ENCODE results near the gene ANKDD1A.

The ANKDD1A gene

GRCh38 chr15:64911311-64912186, at the start of gene ANKDD1A:
TSS of gene ANKDD1A (plus strand) at chr15:64911902. CDS start at chr15:64911931, 29 bp downstream.
- DNase-seq (ENCODE audit: low spot score): peak; percentile 52

- DNase-seq (ENCODE audit: low spot score): no peak
Measured at GRCh38 chr15:64861960-64862359, 49.7 kb upstream of the ANKDD1A start.

- no peak for DNase-seq (ENCODE audit: low spot score)
Measured at GRCh38 chr15:64862408-64862807, 49.3 kb upstream of the ANKDD1A start.

- no peak for DNase-seq (ENCODE audit: low spot score)
Measured at GRCh38 chr15:64864068-64864467, 47.6 kb upstream of the ANKDD1A start.

- DNase-seq (ENCODE audit: low spot score): no peak
Measured at GRCh38 chr15:64865126-64865997, 46.3 kb upstream of the ANKDD1A start.

- no peak for DNase-seq (ENCODE audit: low spot score)
Measured at GRCh38 chr15:64865998-64866520, 45.6 kb upstream of the ANKDD1A start.

- DNase-seq (ENCODE audit: low spot score): no peak
Measured at GRCh38 chr15:64869501-64869900, 42.2 kb upstream of the ANKDD1A start.

GRCh38 chr15:64870353-64870752, 41.3 kb upstream of the ANKDD1A start:
- DNase-seq (ENCODE audit: low spot score): no peak

- no peak for DNase-seq (ENCODE audit: low spot score)
Measured at GRCh38 chr15:64875641-64876223, 36.0 kb upstream of the ANKDD1A start.

- no peak for DNase-seq (ENCODE audit: low spot score)
Measured at GRCh38 chr15:64877435-64877834, 34.3 kb upstream of the ANKDD1A start.

- no peak for DNase-seq (ENCODE audit: low spot score)
Measured at GRCh38 chr15:64878705-64879104, 33.0 kb upstream of the ANKDD1A start.

GRCh38 chr15:64883100-64883581, 28.6 kb upstream of the ANKDD1A start:
- DNase-seq (ENCODE audit: low spot score): peak; percentile 83

- DNase-seq (ENCODE audit: low spot score): peak; percentile 72
Measured at GRCh38 chr15:64883997-64884511, 27.6 kb upstream of the ANKDD1A start.

GRCh38 chr15:64884679-64885078, 27.0 kb upstream of the ANKDD1A start:
- no peak for DNase-seq (ENCODE audit: low spot score)

- no peak for DNase-seq (ENCODE audit: low spot score)
Measured at GRCh38 chr15:64888336-64888735, 23.4 kb upstream of the ANKDD1A start.

- DNase-seq (ENCODE audit: low spot score): no peak
Measured at GRCh38 chr15:64891561-64891960, 20.1 kb upstream of the ANKDD1A start.

GRCh38 chr15:64892847-64893403, 18.8 kb upstream of the ANKDD1A start:
- peak; percentile 42 for DNase-seq (ENCODE audit: low spot score)

- peak; percentile 100 for DNase-seq (ENCODE audit: low spot score)
Measured at GRCh38 chr15:64893481-64894394, 18.0 kb upstream of the ANKDD1A start.

- DNase-seq (ENCODE audit: low spot score): peak; percentile 86
Measured at GRCh38 chr15:64894395-64895056, 17.2 kb upstream of the ANKDD1A start.

All from activated CD4-positive, alpha-beta T cell treated with anti-CD3 and anti-CD28 coated beads, Interleukin-2, Interleukin-4, amounts not matched to agents 100 ng/mL and 50 ng/mL, durations not matched to agents 16 hours and 8 hours (primary cell).